HG02970 (cell line): ENCODE measurements around the gene YTHDF1.

Experiments
- ATAC-seq: cut with Tn5 transposase; IDR thresholded peaks from one replicate; pipeline ENCODE4 v1.9.1; 2021; ENCODE audit warnings: mild to moderate bottlenecking, moderate library complexity, moderate number of reproducible peaks; ENCODE audit not compliant: unreplicated experiment, low FRiP score

The YTHDF1 gene

GRCh38 chr20:63249891-63250290 is 34.0 kb upstream of the YTHDF1 start:
- ATAC-seq, result no peak

- no peak for ATAC-seq
Observed at GRCh38 chr20:63248835-63249591, 33.1 kb upstream of the YTHDF1 start.

- no peak for ATAC-seq
Observed at GRCh38 chr20:63247671-63248228, 31.8 kb upstream of the YTHDF1 start.

- no peak for ATAC-seq
Observed at GRCh38 chr20:63246490-63247288, 30.8 kb upstream of the YTHDF1 start.

- no peak for ATAC-seq
Observed at GRCh38 chr20:63244468-63244867, 28.5 kb upstream of the YTHDF1 start.

- ATAC-seq, result no peak
Observed at GRCh38 chr20:63243604-63244247, 27.8 kb upstream of the YTHDF1 start.

GRCh38 chr20:63242736-63243135 is 26.8 kb upstream of the YTHDF1 start:
- no peak for ATAC-seq

- ATAC-seq, result no peak
Observed at GRCh38 chr20:63241272-63241671, 25.3 kb upstream of the YTHDF1 start.

- ATAC-seq, result no peak
Observed at GRCh38 chr20:63240004-63240403, 24.1 kb upstream of the YTHDF1 start.

- ATAC-seq, result no peak
Observed at GRCh38 chr20:63239431-63239830, 23.5 kb upstream of the YTHDF1 start.

- ATAC-seq, result no peak
Observed at GRCh38 chr20:63238514-63239125, 22.7 kb upstream of the YTHDF1 start.

- ATAC-seq, result no peak
Observed at GRCh38 chr20:63238031-63238430, 22.1 kb upstream of the YTHDF1 start.

GRCh38 chr20:63236116-63236837 is 20.3 kb upstream of the YTHDF1 start:
- ATAC-seq, result no peak

GRCh38 chr20:63235399-63235983 is 19.6 kb upstream of the YTHDF1 start, which contains the start of gene BIRC7:
Gene BIRC7 (plus strand): TSS chr20:63235905. CDS start chr20:63236097, 192 bp downstream.
- ATAC-seq, result no peak

GRCh38 chr20:63234693-63235398 is 18.9 kb upstream of the YTHDF1 start:
- ATAC-seq, result no peak

GRCh38 chr20:63233924-63234323 is 18.0 kb upstream of the YTHDF1 start:
- no peak for ATAC-seq

- ATAC-seq, result no peak
Observed at GRCh38 chr20:63233061-63233344, 17.1 kb upstream of the YTHDF1 start.

GRCh38 chr20:63232235-63233060 is 16.5 kb upstream of the YTHDF1 start:
- no peak for ATAC-seq
